Neuronal stem cell (in vitro differentiated cells): ENCODE measurements around the gene EVX1.

ENCODE experiments used
- DNase-seq: peaks from one replicate; pipeline ENCODE4 v3.0.0-alpha.2; 2013; ENCODE audit warnings: low spot score
- H2AFZ ChIP-seq: one replicate; pipeline ENCODE4 v1.6.1; 2013; ENCODE audit warnings: mild to moderate bottlenecking, low read length, inconsistent platforms
- H2AK5ac ChIP-seq: 2 replicates; pipeline ENCODE4 v1.6.1; 2013; ENCODE audit warnings: low read depth, mild to moderate bottlenecking, inconsistent platforms, low read length, moderate library complexity, mixed read lengths
- H2BK120ac ChIP-seq: 2 replicates; pipeline ENCODE4 v1.6.1; 2013; ENCODE audit warnings: low read depth, mild to moderate bottlenecking, inconsistent platforms, low read length, moderate library complexity, mixed read lengths
- H2BK12ac ChIP-seq: one replicate; pipeline ENCODE4 v1.6.1; 2013; ENCODE audit warnings: low read length, inconsistent platforms
- H2BK15ac ChIP-seq: 2 replicates; pipeline ENCODE4 v1.6.1; 2013; ENCODE audit warnings: mild to moderate bottlenecking, low read length, inconsistent platforms, mixed read lengths
- H2BK5ac ChIP-seq: one replicate; pipeline ENCODE4 v1.6.1; 2013; ENCODE audit warnings: inconsistent platforms, mild to moderate bottlenecking, low read length, moderate library complexity
- H3K14ac ChIP-seq: one replicate; pipeline ENCODE4 v1.6.1; 2013; ENCODE audit warnings: low read length, inconsistent platforms
- H3K18ac ChIP-seq: 2 replicates; pipeline ENCODE4 v1.6.1; 2013; ENCODE audit warnings: low read length, inconsistent platforms
- H3K23ac ChIP-seq: 2 replicates; pipeline ENCODE4 v1.6.1; 2013; ENCODE audit warnings: low read depth, mild to moderate bottlenecking, mixed read lengths, low read length, inconsistent platforms; ENCODE audit not compliant: poor library complexity
- H3K27ac ChIP-seq: replicated peaks from 3 replicates; pipeline ENCODE4 v1.5.1; 2013; ENCODE audit warnings: low read length, inconsistent platforms
- H3K27me3 ChIP-seq, 3 experiments: 2 replicates each; pipeline ENCODE4 v1.6.1; 2013; ENCODE audit warnings: low read length in 3 of 3, mild to moderate bottlenecking in 2 of 3, inconsistent platforms in 1 of 3, low read depth in 1 of 3, mixed read lengths in 1 of 3, moderate library complexity in 1 of 3; ENCODE audit not compliant: control insufficient read depth in 3 of 3, insufficient read depth in 3 of 3
- H3K36me3 ChIP-seq, 2 donors: replicated peaks in 1 of 2; 2 replicates each; pipeline ENCODE4 v1.6.1; 2013; ENCODE audit warnings: low read length in 2 of 2; ENCODE audit not compliant: control insufficient read depth in 2 of 2, insufficient read depth in 2 of 2
- H3K4ac ChIP-seq: 2 replicates; pipeline ENCODE4 v1.6.1; 2013; ENCODE audit warnings: inconsistent platforms, mild to moderate bottlenecking, low read length, moderate library complexity
- H3K4me1 ChIP-seq, 2 donors: 1 replicate in 1 of 2; 2 replicates in 1 of 2; pipeline ENCODE4 v1.6.1; 2013; ENCODE audit warnings: low read length in 2 of 2, low read depth in 1 of 2; ENCODE audit not compliant: control insufficient read depth in 2 of 2, insufficient read depth in 1 of 2
- H3K4me2 ChIP-seq: one replicate; pipeline ENCODE4 v1.6.1; 2013; ENCODE audit warnings: mild to moderate bottlenecking, low read length, inconsistent platforms; ENCODE audit not compliant: insufficient read depth, poor library complexity, severe bottlenecking
- H3K4me3 ChIP-seq, 2 donors: 2 replicates each; pipeline ENCODE4 v1.5.1; 2013; ENCODE audit warnings: low read length in 2 of 2, mild to moderate bottlenecking in 2 of 2, inconsistent platforms in 1 of 2, moderate library complexity in 1 of 2
- H3K79me1 ChIP-seq: one replicate; pipeline ENCODE4 v1.6.1; 2013; ENCODE audit warnings: low read depth, mild to moderate bottlenecking, inconsistent platforms, low read length, moderate library complexity
- H3K9ac ChIP-seq: one replicate; pipeline ENCODE4 v1.6.1; 2013; ENCODE audit warnings: mild to moderate bottlenecking, low read depth, low read length, inconsistent platforms; ENCODE audit not compliant: poor library complexity
- H3K9me3 ChIP-seq, 2 donors: replicated peaks in 1 of 2; 2 replicates each; pipeline versions ENCODE3 to v1.6.1; 2013; ENCODE audit warnings: low read length in 2 of 2, mild to moderate bottlenecking in 2 of 2, inconsistent platforms in 1 of 2, low read depth in 1 of 2, mixed read lengths in 1 of 2, moderate library complexity in 1 of 2; ENCODE audit not compliant: control insufficient read depth in 2 of 2, insufficient read depth in 1 of 2
- H4K8ac ChIP-seq: one replicate; pipeline ENCODE4 v1.6.1; 2013; ENCODE audit warnings: low read depth, mild to moderate bottlenecking, inconsistent platforms, low read length, moderate library complexity
- H4K91ac ChIP-seq: one replicate; pipeline ENCODE4 v1.6.1; 2013; ENCODE audit warnings: low read length, low read depth, mild to moderate bottlenecking, inconsistent platforms; ENCODE audit not compliant: poor library complexity
- WGBS, 2 donors: extraction: QIAGEN DNeasy Blood & Tissue Kit; methylation state at CpG; one replicate each; pipeline ENCODE4 v1.1.7; 2013; ENCODE audit warnings: missing lambda C conversion rate in 2 of 2, mixed read lengths in 1 of 2; ENCODE audit not compliant: insufficient read length in 2 of 2, insufficient replicate concordance in 1 of 2; ENCODE audit errors: extremely low coverage in 2 of 2; 5-methylcytosine and 5-hydroxymethylcytosine counted together

The EVX1 gene

GRCh38 chr7:27283558-27283957, 41.0 kb downstream of the EVX1 start:
- Histone ChIP-seq H4K8ac (no peak overlapping the region), H2BK12ac (no peak overlapping the region), H3K79me1 (no peaks in the 10 kb centered on the region), H2BK15ac (no peak overlapping the region), H2BK5ac (no peak overlapping the region), H3K9me3 (no peaks in the 10 kb centered on the region), H3K4me1 (no peaks in the 10 kb centered on the region), H3K14ac (no peak overlapping the region), H4K91ac (no peak overlapping the region), H3K36me3 (no peaks in the 10 kb centered on the region), H3K27me3 (no peaks in the 10 kb centered on the region), H2BK120ac (no peak overlapping the region), H3K4me2 (no peak overlapping the region), H3K27ac (no peak overlapping the region), H3K23ac (no peak overlapping the region), H2AFZ (no peak overlapping the region), H3K9ac (no peak overlapping the region), H3K18ac (no peak overlapping the region), H3K4me3 (no peak overlapping the region), H3K4ac (no peak overlapping the region), H2AK5ac (no peak overlapping the region)
- no CpG with 5 or more reads among the region's 3 CpGs for WGBS, 2 donors
- no peak for DNase-seq

GRCh38 chr7:27295236-27295635, 52.6 kb downstream of the EVX1 start:
- Histone ChIP-seq H3K9ac (no peak overlapping the region), H3K4me2 (no peak overlapping the region), H3K18ac (no peak overlapping the region), H3K9me3 (no peaks in the 10 kb centered on the region), H4K91ac (no peak overlapping the region), H3K14ac (no peak overlapping the region), H2BK12ac (no peak overlapping the region), H3K23ac (no peak overlapping the region), H3K79me1 (no peaks in the 10 kb centered on the region), H2AK5ac (no peak overlapping the region), H4K8ac (no peak overlapping the region), H3K4me3 (no peak overlapping the region), H2BK120ac (no peak overlapping the region), H3K4me1 (no peaks in the 10 kb centered on the region), H2BK15ac (no peak overlapping the region), H3K27ac (no peak overlapping the region), H3K27me3 (no peaks in the 10 kb centered on the region), H3K36me3 (no peaks in the 10 kb centered on the region), H2BK5ac (no peak overlapping the region), H2AFZ (no peak overlapping the region), H3K4ac (no peak overlapping the region)
- WGBS, 2 donors, result no CpG with 5 or more reads among the region's 2 CpGs
- no peak for DNase-seq

- no peak overlapping the region for H3K27ac ChIP-seq
- H3K36me3 ChIP-seq, result no peaks in the 10 kb centered on the region
- H2AK5ac ChIP-seq, result no peak overlapping the region
- H4K91ac ChIP-seq, result no peak overlapping the region
- no peak overlapping the region for H2BK5ac ChIP-seq
- H3K4me2 ChIP-seq, result no peak overlapping the region
- H3K14ac ChIP-seq, result no peak overlapping the region
- WGBS, 2 donors, result no CpG with 5 or more reads among the region's 8 CpGs
- no peak overlapping the region for H3K9ac ChIP-seq
- no peaks in the 10 kb centered on the region for H3K27me3 ChIP-seq
- no peak overlapping the region for H2BK15ac ChIP-seq
- H3K4ac ChIP-seq, result no peak overlapping the region
- H3K4me1 ChIP-seq, result no peaks in the 10 kb centered on the region
- no peaks in the 10 kb centered on the region for H3K9me3 ChIP-seq
- H2BK12ac ChIP-seq, result no peak overlapping the region
- H3K23ac ChIP-seq, result no peak overlapping the region
- H3K4me3 ChIP-seq, result no peak overlapping the region
- no peaks in the 10 kb centered on the region for H3K79me1 ChIP-seq
- no peak overlapping the region for H2AFZ ChIP-seq
- DNase-seq, result no peak
- H2BK120ac ChIP-seq, result no peak overlapping the region
- H4K8ac ChIP-seq, result no peak overlapping the region
- H3K18ac ChIP-seq, result no peak overlapping the region
Measured at GRCh38 chr7:27297356-27297755, 54.8 kb downstream of the EVX1 start.
